GM12892 (cell line): Measurements from ENCODE around the gene COL13A1.

Experiments used
- POLR2A ChIP-seq: IDR thresholded peaks from 2 replicates; pipeline ENCODE4 v1.6.1; 2011; ENCODE audit warnings: low read depth, low read length, control low read depth
- POLR2AphosphoS5 ChIP-seq: IDR thresholded peaks from 2 replicates; pipeline ENCODE4 v1.6.1; 2011; ENCODE audit warnings: low read depth, low read length, control low read depth
- TAF1 ChIP-seq: IDR thresholded peaks from 2 replicates; pipeline ENCODE4 v1.6.1; 2011; ENCODE audit warnings: low read depth, mild to moderate bottlenecking, control low read depth, low read length, borderline replicate concordance

GRCh38 chr10:69864321-69864720 is 62.6 kb downstream of the COL13A1 start:
- TF ChIP-seq POLR2AphosphoS5 (no peak), POLR2A (no peak), TAF1 (no peak)
